Measurements from ENCODE around the gene GRIA4. TPM values are rescaled to one million over a fixed set of nuclear protein-coding genes. Genes with fewer than 3 reads are reported as not detected.

The GRIA4 gene
- polyA plus RNA-seq, 2 of the 4 experiments (the other 2 are of a cell fraction), result not detected

- FAIRE-seq, result no peak
- 15% methylated on average over 1 of the region's 1 CpG for WGBS (ENCODE audit: missing lambda C conversion rate)
- Histone ChIP-seq H3K4me1 (no peaks in the 10 kb centered on the region), H3K4me2 (no peak overlapping the region), H3K4me3 (no peak overlapping the region), H3K9me3 (no peaks in the 10 kb centered on the region), H3K27ac (no peak overlapping the region)
- no peak for DNase-seq (ENCODE audit: low read depth in 1 of 2, low spot score in 1 of 2)
- ATAC-seq, result no peak
- no peak for TF ChIP-seq BHLHE40 (IDR thresholded peaks at IDR 0.05; ENCODE audit: low read depth, low read length)
- peak; percentile 51 for TF ChIP-seq MAFK (IDR thresholded peaks at IDR 0.05; ENCODE audit: partially characterized antibody)
- ChIA-PET POLR2A (no interaction called here), CTCF (no interaction called here)
These were observed 179.9 kb downstream of the GRIA4 start for GRCh38 chr11:105789579-105790420.

- ChIA-PET POLR2A (no interaction called here), CTCF (no interaction called here)
- no peak for ATAC-seq
- Histone ChIP-seq H3K4me3 (no peak overlapping the region), H3K4me1 (no peaks in the 10 kb centered on the region), H3K27ac (no peak overlapping the region), H3K9me3 (no peaks in the 10 kb centered on the region), H3K4me2 (no peak overlapping the region)
- no peak for DNase-seq (ENCODE audit: low read depth in 1 of 2, low spot score in 1 of 2)
- TF ChIP-seq RFX5 (IDR thresholded peaks at IDR 0.05) (no peak), CTCF (IDR thresholded peaks at IDR 0.05) (no peak), ZFP36 (IDR thresholded peaks at IDR 0.05; ENCODE audit: borderline replicate concordance, partially characterized antibody) (no peak), NFE2L2 (conservative IDR thresholded peaks at IDR 0.05; ENCODE audit: low read length) (no peak), REST (IDR thresholded peaks at IDR 0.05) (no peak), HDAC2 (IDR thresholded peaks at IDR 0.05) (no peak), POLR2AphosphoS2 (conservative IDR thresholded peaks at IDR 0.05; ENCODE audit: low read length) (no peak)
- no peak for FAIRE-seq
- WGBS (ENCODE audit: missing lambda C conversion rate), result 2% methylated on average over 2 of the region's 3 CpGs
These were observed 181.0 kb downstream of the GRIA4 start for GRCh38 chr11:105790840-105791239.

GRCh38 chr11:105793092-105793491 is 183.2 kb downstream of the GRIA4 start:
- H3K4me3 ChIP-seq, result no peak overlapping the region
- no peak overlapping the region for H3K27ac ChIP-seq
- ATAC-seq, result no peak
- FAIRE-seq, result no peak
- DNase-seq (ENCODE audit: low read depth in 1 of 2, low spot score in 1 of 2), result no peak
- WGBS (ENCODE audit: missing lambda C conversion rate), result 0% methylated on average over 1 of the region's 2 CpGs
- no peaks in the 10 kb centered on the region for H3K9me3 ChIP-seq
- H3K4me1 ChIP-seq, result no peaks in the 10 kb centered on the region
- ChIA-PET CTCF (no interaction called here), POLR2A (no interaction called here)
- H3K4me2 ChIP-seq, result no peak overlapping the region
- TF ChIP-seq ZFP36 (IDR thresholded peaks at IDR 0.05; ENCODE audit: borderline replicate concordance, partially characterized antibody), result no peak
- no peak for TF ChIP-seq HMGXB4 (CRISPR knock-in tag; IDR thresholded peaks at IDR 0.05; ENCODE audit: borderline replicate concordance)
- TF ChIP-seq MAFK (IDR thresholded peaks at IDR 0.05; ENCODE audit: partially characterized antibody), result no peak
- no peak for TF ChIP-seq PHF8 (IDR thresholded peaks at IDR 0.05; ENCODE audit: borderline replicate concordance, low read depth)
- TF ChIP-seq RCOR1 (IDR thresholded peaks at IDR 0.05; ENCODE audit: low read depth, low read length), result no peak
- no peak for TF ChIP-seq RNF2 (IDR thresholded peaks at IDR 0.05; ENCODE audit: borderline replicate concordance, low read depth)
- TF ChIP-seq EHMT2 (IDR thresholded peaks at IDR 0.05; ENCODE audit: low read depth), result no peak
- no peak for TF ChIP-seq HEYL (CRISPR knock-in tag; IDR thresholded peaks at IDR 0.05)
- TF ChIP-seq TFCP2L1 (CRISPR knock-in tag; IDR thresholded peaks at IDR 0.05), result no peak
- no peak for TF ChIP-seq ELK1 (IDR thresholded peaks at IDR 0.05; ENCODE audit: low read depth, low read length)
- no peak for TF ChIP-seq REST (IDR thresholded peaks at IDR 0.05)
- TF ChIP-seq TP53 (CRISPR knock-in tag; IDR thresholded peaks at IDR 0.05), result no peak
- TF ChIP-seq SMC3 (IDR thresholded peaks at IDR 0.05), result no peak
- no peak for TF ChIP-seq GATA3 (IDR thresholded peaks at IDR 0.05; ENCODE audit: borderline replicate concordance)

Data from A549 (cell line).